CD4-positive, alpha-beta memory T cell (primary cell): ENCODE results near the gene NDRG4. TPM values are rescaled to one million over a fixed set of nuclear protein-coding genes. Genes with fewer than 3 reads are reported as not detected.

ENCODE experiments used
- CTCF ChIA-PET: fragments of 350-600 bp; sonication (Branson Sonifier 250); formaldehyde crosslinking; loops from one replicate; lab custom pipeline; 2021; ENCODE audit warnings: inconsistent platforms; ENCODE audit not compliant: partially characterized antibody; lab: Charles Lee
- POLR2A ChIA-PET: fragments of 350-600 bp; sonication (Branson Sonifier 250); formaldehyde crosslinking; loops from one replicate; lab custom pipeline; 2021; ENCODE audit not compliant: partially characterized antibody; lab: Charles Lee
- DNase-seq, 5 donors: peaks; one replicate each; pipeline versions ENCODE4 v3.0.0 to v3.0.0-alpha.2; 2020 to 2022; ENCODE audit warnings: mixed read lengths in 1 of 5
- H3K27ac ChIP-seq: one replicate; pipeline ENCODE4 v1.7.0; 2013; ENCODE audit warnings: low read depth, low read length
- H3K27me3 ChIP-seq: 2 replicates; pipeline ENCODE4 v1.7.0; 2013; ENCODE audit warnings: mild to moderate bottlenecking, low read length, moderate library complexity; ENCODE audit not compliant: insufficient read depth
- H3K36me3 ChIP-seq: 2 replicates; pipeline ENCODE4 v1.7.0; 2013; ENCODE audit warnings: mild to moderate bottlenecking, low read length, moderate library complexity; ENCODE audit not compliant: insufficient read depth
- H3K4me1 ChIP-seq: 2 replicates; pipeline ENCODE4 v1.7.0; 2013; ENCODE audit warnings: mild to moderate bottlenecking, low read length, moderate library complexity; ENCODE audit not compliant: insufficient read depth
- H3K4me3 ChIP-seq, 2 donors: one replicate each; pipeline ENCODE4 v1.7.0; 2013; ENCODE audit warnings: low read length in 2 of 2, mild to moderate bottlenecking in 1 of 2
- H3K9me3 ChIP-seq, 2 donors: one replicate each; pipeline ENCODE4 v1.7.0; 2013; ENCODE audit warnings: low read length in 2 of 2, control low read depth in 1 of 2; ENCODE audit not compliant: control insufficient read depth in 1 of 2
- H3K27ac Mint-ChIP-seq, 7 donors: one replicate each; pipeline ENCODE4 v1.8.0; 2020 to 2021; ENCODE audit warnings: mixed read lengths in 7 of 7, mild to moderate bottlenecking in 6 of 7, inconsistent platforms in 3 of 7, moderate library complexity in 3 of 7
- H3K27me3 Mint-ChIP-seq, 2 donors: one replicate each; pipeline ENCODE4 v1.8.0; 2020 to 2021; ENCODE audit warnings: mixed read lengths in 2 of 2
- H3K36me3 Mint-ChIP-seq, 2 donors: one replicate each; pipeline ENCODE4 v1.8.0; 2020 to 2021; ENCODE audit warnings: mixed read lengths in 2 of 2, inconsistent platforms in 1 of 2, mild to moderate bottlenecking in 1 of 2
- H3K4me1 Mint-ChIP-seq, 4 donors: one replicate each; pipeline ENCODE4 v1.8.0; 2020 to 2021; ENCODE audit warnings: mixed read lengths in 4 of 4, mild to moderate bottlenecking in 1 of 4
- H3K4me3 Mint-ChIP-seq, 8 donors: one replicate each; pipeline ENCODE4 v1.8.0; 2020 to 2021; ENCODE audit warnings: mixed read lengths in 8 of 8, mild to moderate bottlenecking in 7 of 8, moderate library complexity in 6 of 8, inconsistent platforms in 3 of 8
- H3K9me3 Mint-ChIP-seq, 8 donors: one replicate each; pipeline ENCODE4 v1.8.0; 2020 to 2021; ENCODE audit warnings: mixed read lengths in 8 of 8, mild to moderate bottlenecking in 5 of 8, inconsistent platforms in 3 of 8, moderate library complexity in 1 of 8
- intact Hi-C: fragments of 100-400 bp; cut with micrococcal nuclease; formaldehyde crosslinking; loops from one replicate; pipeline ENCODE4 v1.15.1; 2023
- polyA plus RNA-seq, 2 donors: library from polyadenylated mRNA; unstranded; fragments of 300-500 nt; fragmentation: Illumina TruSeq; gene quantifications; one replicate each; pipeline ENCODE4 v1.2.3, GENCODE V29; 2021
- total RNA-seq, 2 experiments: library from RNA; stranded (reverse); gene quantifications; one replicate each; pipeline ENCODE4 v1.2.3, GENCODE V29; 2021

The NDRG4 gene
- total and polyA plus RNA-seq, 4 experiments from 2014 or later: 0.22 to 1.3 (median 1.3) TPM; not detected in 1

- H3K27me3 Mint-ChIP-seq: peaks cover 8 to 25% of the 10 kb centered on the region in 2 donors
- Histone ChIP-seq H3K4me1 (no peaks in the 10 kb centered on the region), H3K27ac (no peak overlapping the region), H3K36me3 (no peaks in the 10 kb centered on the region), H3K9me3 (no peaks in the 10 kb centered on the region), H3K4me3 (no peak overlapping the region), H3K27me3 (no peaks in the 10 kb centered on the region)
- no peaks in the 10 kb centered on the region for H3K36me3 Mint-ChIP-seq
- no peak overlapping the region for H3K4me3 Mint-ChIP-seq
- CTCF ChIA-PET: no interaction called here
- intact Hi-C loops: no loop called here
- no peak overlapping the region for H3K27ac Mint-ChIP-seq
- no peaks in the 10 kb centered on the region for H3K9me3 Mint-ChIP-seq
- POLR2A ChIA-PET: no interaction called here
- DNase-seq: no peak
- H3K4me1 Mint-ChIP-seq: no peaks in the 10 kb centered on the region
Measured at GRCh38 chr16:58476791-58477190, 23.2 kb upstream of the NDRG4 start.

GRCh38 chr16:58478427-58478826 lies 21.5 kb upstream of the NDRG4 start:
- H3K27me3 Mint-ChIP-seq: peaks cover 8 to 23% of the 10 kb centered on the region in 2 donors
- no peak overlapping the region for H3K27ac Mint-ChIP-seq
- H3K4me3 Mint-ChIP-seq: no peak overlapping the region
- Histone ChIP-seq H3K27me3 (no peaks in the 10 kb centered on the region), H3K9me3 (no peaks in the 10 kb centered on the region), H3K36me3 (no peaks in the 10 kb centered on the region), H3K27ac (no peak overlapping the region), H3K4me1 (no peaks in the 10 kb centered on the region), H3K4me3 (no peak overlapping the region)
- H3K4me1 Mint-ChIP-seq: no peaks in the 10 kb centered on the region
- intact Hi-C loops: no loop called here
- POLR2A ChIA-PET: no interaction called here
- no peaks in the 10 kb centered on the region for H3K36me3 Mint-ChIP-seq
- no peak for DNase-seq
- no peaks in the 10 kb centered on the region for H3K9me3 Mint-ChIP-seq
- CTCF ChIA-PET: interaction anchor here (1.2 kb wide), 1 partner anchor 142 kb away, joined by 4 read pairs; no protein-coding TSS in a partner anchor

GRCh38 chr16:58481226-58481869 lies 18.6 kb upstream of the NDRG4 start:
- H3K36me3 Mint-ChIP-seq: no peaks in the 10 kb centered on the region
- no peaks in the 10 kb centered on the region for H3K36me3 ChIP-seq
- peaks cover 3 to 12% of the 10 kb centered on the region in 2 donors for H3K27me3 Mint-ChIP-seq
- no peaks in the 10 kb centered on the region for H3K4me1 ChIP-seq
- no peak overlapping the region for H3K27ac Mint-ChIP-seq
- no peaks in the 10 kb centered on the region for H3K9me3 Mint-ChIP-seq
- intact Hi-C loops: no loop called here
- H3K27ac ChIP-seq: no peak overlapping the region
- no peaks in the 10 kb centered on the region for H3K27me3 ChIP-seq
- POLR2A ChIA-PET: no interaction called here
- CTCF ChIA-PET: interaction anchor here (0.8 kb wide), 1 partner anchor 145 kb away, joined by 3 read pairs; no protein-coding TSS in a partner anchor
- H3K4me1 Mint-ChIP-seq: no peaks in the 10 kb centered on the region
- H3K4me3 Mint-ChIP-seq: no peak overlapping the region
- H3K9me3 ChIP-seq: no peaks in the 10 kb centered on the region
- H3K4me3 ChIP-seq: no peak overlapping the region
- no peak for DNase-seq

GRCh38 chr16:58481931-58482330 lies 18.0 kb upstream of the NDRG4 start:
- no peak for DNase-seq
- H3K36me3 ChIP-seq: no peaks in the 10 kb centered on the region
- POLR2A ChIA-PET: no interaction called here
- CTCF ChIA-PET: no interaction called here
- no peak overlapping the region for H3K27ac Mint-ChIP-seq
- no peaks in the 10 kb centered on the region for H3K4me1 Mint-ChIP-seq
- H3K27me3 Mint-ChIP-seq: peaks cover 4 to 12% of the 10 kb centered on the region in 2 donors
- H3K27ac ChIP-seq: no peak overlapping the region
- intact Hi-C loops: no loop called here
- no peaks in the 10 kb centered on the region for H3K27me3 ChIP-seq
- H3K4me3 Mint-ChIP-seq: no peak overlapping the region
- H3K9me3 Mint-ChIP-seq: no peaks in the 10 kb centered on the region
- H3K4me3 ChIP-seq: no peak overlapping the region
- H3K36me3 Mint-ChIP-seq: no peaks in the 10 kb centered on the region
- H3K9me3 ChIP-seq: no peaks in the 10 kb centered on the region
- H3K4me1 ChIP-seq: no peaks in the 10 kb centered on the region

GRCh38 chr16:58485184-58485887 lies 14.6 kb upstream of the NDRG4 start:
- Mint-ChIP-seq H3K4me1 (peaks cover 0 to 3% (median 0%) of the 10 kb centered on the region in 4 donors), H3K27ac (no peak overlapping the region), H3K27me3 (peaks cover 8 to 9% of the 10 kb centered on the region in 2 donors), H3K36me3 (no peaks in the 10 kb centered on the region), H3K9me3 (no peaks in the 10 kb centered on the region), H3K4me3 (no peak overlapping the region)
- intact Hi-C loops: loop anchor here (5.0 kb wide), 1 partner anchor 728 kb away; no protein-coding TSS in a partner anchor
- Histone ChIP-seq H3K4me1 (no peaks in the 10 kb centered on the region), H3K27me3 (no peaks in the 10 kb centered on the region), H3K4me3 (no peak overlapping the region), H3K27ac (no peak overlapping the region), H3K36me3 (no peaks in the 10 kb centered on the region), H3K9me3 (no peaks in the 10 kb centered on the region)
- ChIA-PET CTCF (interaction anchor here (1.3 to 9.3 kb wide), 3 partner anchors 9 to 147 kb away, joined by 4 to 238 read pairs (median 10); no protein-coding TSS in a partner anchor), POLR2A (interaction anchor here (0.7 kb wide), 1 partner anchor 149 kb away, joined by 3 read pairs; no protein-coding TSS in a partner anchor)
- no peak for DNase-seq

- H3K27ac Mint-ChIP-seq: no peak overlapping the region
- H3K27me3 Mint-ChIP-seq: peaks cover 4 to 8% of the 10 kb centered on the region in 2 donors
- DNase-seq: peak; percentile 59 to 71 (median 62)
- H3K36me3 ChIP-seq: no peaks in the 10 kb centered on the region
- no peaks in the 10 kb centered on the region for H3K9me3 Mint-ChIP-seq
- peaks cover 0 to 3% (median 0%) of the 10 kb centered on the region in 4 donors for H3K4me1 Mint-ChIP-seq
- H3K9me3 ChIP-seq: no peaks in the 10 kb centered on the region
- H3K4me1 ChIP-seq: no peaks in the 10 kb centered on the region
- CTCF ChIA-PET: interaction anchor here (0.6 to 9.3 kb wide), 13 partner anchors 12 to 490 kb away, joined by 3 to 238 read pairs (median 4); partner anchors contain the start of gene NDRG4
- H3K27ac ChIP-seq: no peak overlapping the region
- H3K27me3 ChIP-seq: no peaks in the 10 kb centered on the region
- POLR2A ChIA-PET: interaction anchor here (1.0 kb wide), 1 partner anchor 151 kb away, joined by 9 read pairs; no protein-coding TSS in a partner anchor
- H3K4me3 Mint-ChIP-seq: peak overlapping the region in 3 of 8 donors; percentile 20 to 39 (median 26)
- H3K4me3 ChIP-seq: no peak overlapping the region
- intact Hi-C loops: loop anchor here (1.0 to 5.0 kb wide), 2 partner anchors 151 to 730 kb away; no protein-coding TSS in a partner anchor
- H3K36me3 Mint-ChIP-seq: no peaks in the 10 kb centered on the region
Measured at GRCh38 chr16:58487566-58488351, 12.2 kb upstream of the NDRG4 start.
